Measurements from ENCODE around the gene CACNA2D3. TPM values are rescaled to one million over a fixed set of nuclear protein-coding genes. Genes with fewer than 3 reads are reported as not detected.
A peak's percentile ranks its signal among the peaks of the same experiment; 100 is the strongest.

The CACNA2D3 gene
- total RNA-seq, 1 experiment from 2014 or later: 2.0 TPM

DNA sequence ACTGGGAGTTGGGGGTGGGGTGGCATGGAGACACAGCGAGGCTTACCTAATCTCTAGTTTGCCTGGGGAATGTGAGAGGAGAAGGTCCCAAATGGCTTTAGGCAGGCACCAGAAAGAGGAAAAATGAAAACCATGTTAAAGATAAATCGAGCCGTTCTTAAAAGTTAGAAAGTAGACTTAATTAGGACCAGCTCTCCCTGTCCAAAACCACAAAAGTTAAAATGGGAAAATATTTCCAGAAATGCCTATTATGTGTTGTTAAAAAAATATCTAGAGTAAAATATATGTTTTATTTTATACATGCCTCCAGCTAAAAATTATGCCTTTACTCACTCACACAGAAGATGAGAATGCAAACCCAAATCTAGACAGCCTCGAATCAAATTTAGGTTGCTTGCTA, 755.4 kb downstream of the CACNA2D3 start:
- no peak for DNase-seq (ENCODE audit: low read depth)

DNA sequence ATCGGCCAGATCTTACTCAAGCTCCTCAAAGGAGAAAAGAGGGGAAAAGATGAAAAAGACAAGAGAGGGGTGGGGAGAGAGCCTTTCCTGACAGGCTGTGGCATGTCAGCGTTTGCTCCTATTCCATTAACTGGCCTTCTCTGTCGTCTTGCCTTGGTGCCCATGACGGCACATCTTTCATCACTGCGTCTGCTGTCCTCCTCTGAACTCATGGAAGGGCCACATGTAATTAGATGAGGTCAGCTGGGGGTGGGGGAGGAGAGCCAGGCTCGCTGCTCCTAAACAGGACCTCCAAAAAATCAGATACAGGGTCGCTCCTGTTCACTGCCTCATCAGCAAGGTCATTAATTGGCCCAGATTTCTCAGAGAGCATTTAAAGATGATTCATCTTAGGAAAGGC, 755.8 kb downstream of the CACNA2D3 start:
- no peak for DNase-seq (ENCODE audit: low read depth)

DNA sequence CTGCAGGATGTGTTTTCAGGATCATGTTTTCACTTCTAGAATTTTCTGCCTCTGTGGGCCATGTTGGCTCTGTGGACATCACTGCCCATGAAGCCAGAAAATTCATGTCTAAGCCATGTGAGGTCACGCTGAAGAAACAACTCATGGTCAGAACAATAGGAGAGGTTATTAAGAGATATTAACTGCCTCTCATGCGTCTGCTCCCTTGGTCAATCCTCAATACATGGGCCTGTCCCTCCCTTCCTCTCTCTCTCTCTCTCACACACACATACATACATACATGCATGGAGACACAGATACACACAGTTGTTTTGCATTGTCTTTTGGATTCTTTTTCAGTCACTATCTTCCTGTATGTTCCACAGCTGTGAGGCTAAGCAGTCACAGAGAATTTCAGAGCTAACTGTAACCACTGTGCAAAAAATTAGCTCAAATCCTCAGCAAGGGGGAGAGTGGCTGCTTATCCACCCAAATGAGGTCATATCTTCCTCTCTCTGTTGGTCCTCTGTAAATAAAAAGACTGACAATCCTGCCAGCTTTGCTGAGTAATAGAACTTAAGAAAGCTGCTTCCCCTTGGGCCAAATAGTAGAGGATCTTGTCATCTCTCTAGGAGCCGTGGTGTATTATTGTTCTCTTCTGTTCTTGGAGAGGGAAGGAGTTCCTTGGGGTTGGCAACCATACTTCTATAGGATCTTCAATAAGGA, 759.9 kb downstream of the CACNA2D3 start:
- peak; percentile 79 for DNase-seq (ENCODE audit: low read depth)

DNA sequence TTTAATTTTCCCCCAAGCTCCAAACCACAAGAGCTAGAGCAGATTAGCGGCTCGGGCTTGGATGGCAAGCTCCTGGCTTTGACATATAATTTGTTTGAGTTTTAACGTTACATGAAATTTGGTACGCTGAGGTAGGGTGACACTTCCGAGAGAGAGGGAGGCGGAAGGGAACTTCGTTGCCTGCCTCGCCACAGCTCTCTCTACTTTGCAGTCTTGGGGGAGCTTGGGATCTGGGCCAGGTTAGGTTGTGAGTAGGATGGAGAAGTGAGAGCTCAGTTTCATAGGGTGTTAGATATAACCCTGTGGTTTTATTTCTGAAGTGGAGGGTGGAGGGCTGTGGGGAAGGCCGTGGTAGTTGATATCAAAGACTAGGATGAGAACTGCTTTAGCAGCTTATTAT, 765.8 kb downstream of the CACNA2D3 start:
- no peak for DNase-seq (ENCODE audit: low read depth)

DNA sequence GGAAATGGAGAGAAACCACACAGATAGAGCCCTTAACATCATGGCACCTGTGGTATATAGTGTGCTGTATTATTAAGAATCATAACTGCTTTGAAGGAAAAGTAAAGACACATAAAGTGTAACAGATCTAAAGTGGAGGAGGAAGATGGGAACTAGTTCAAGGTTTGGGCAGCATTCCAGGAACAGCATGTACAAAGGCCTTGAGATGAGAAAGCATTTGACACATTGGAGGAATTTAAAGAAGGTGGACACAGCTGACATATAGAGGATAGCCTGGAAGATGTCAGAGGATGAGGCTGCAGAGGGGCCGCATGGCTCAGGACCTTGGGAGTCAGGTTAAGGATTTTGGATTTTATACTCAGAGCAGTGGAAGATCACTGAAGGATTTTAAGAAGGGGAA, 766.5 kb downstream of the CACNA2D3 start:
- no peak for DNase-seq (ENCODE audit: low read depth)

DNA sequence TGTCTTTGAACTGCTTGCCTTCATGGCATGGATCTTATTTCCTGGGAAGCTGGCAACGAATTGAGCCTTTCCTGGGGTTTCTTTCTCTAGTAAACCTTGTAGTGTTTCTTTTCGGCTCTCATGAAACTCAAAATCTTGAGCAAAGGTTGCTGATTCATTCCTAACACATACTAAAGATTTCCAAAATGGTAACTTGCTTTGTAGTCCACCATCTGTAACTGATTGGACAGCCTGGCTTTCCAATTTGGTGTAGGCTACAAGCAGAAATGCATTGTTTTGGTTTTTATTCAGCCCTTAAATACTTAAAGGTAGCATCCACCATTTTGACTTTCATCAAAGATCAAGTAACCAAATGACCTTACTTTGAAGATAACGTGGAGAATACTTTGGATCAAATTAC, 767.4 kb downstream of the CACNA2D3 start:
- DNase-seq (ENCODE audit: low read depth): no peak

DNA sequence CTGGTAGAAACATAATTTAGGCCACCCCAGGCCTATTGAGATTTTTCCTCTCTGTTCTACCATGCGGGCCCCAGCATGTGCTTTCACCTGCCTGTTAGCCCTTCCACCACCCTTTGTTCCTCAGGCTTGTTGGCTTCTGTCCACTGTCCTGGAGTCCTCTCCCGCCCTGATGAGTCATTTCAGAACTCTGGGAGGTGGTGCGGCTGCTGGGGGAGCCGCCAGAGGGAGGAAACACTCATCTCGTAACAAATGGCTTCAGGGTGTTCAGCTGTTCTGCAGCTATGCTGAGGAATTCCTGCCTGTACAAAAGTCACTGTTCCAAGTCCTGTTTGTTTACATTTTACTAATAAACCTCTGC, 769.2 kb downstream of the CACNA2D3 start:
- peak; percentile 96 for DNase-seq (ENCODE audit: low read depth)

DNA sequence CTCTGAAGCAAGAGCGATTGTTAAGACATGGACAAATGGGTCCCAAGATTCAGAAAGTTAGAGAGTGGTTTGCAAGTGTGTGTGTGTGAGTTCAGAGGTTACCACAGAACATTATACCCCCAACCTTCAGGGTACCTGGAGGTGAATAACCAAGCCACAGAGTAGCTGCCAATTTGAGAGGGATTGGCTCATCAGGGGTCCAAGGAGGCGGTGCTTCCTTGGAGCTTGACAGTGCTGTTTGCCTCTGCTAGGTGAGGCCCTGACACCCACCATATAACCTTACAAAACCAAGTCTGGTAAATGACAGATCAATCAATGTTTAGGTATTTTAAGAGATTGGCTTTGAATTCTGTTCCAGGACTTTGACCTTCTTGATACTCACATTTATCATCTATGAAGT, 769.8 kb downstream of the CACNA2D3 start:
- DNase-seq (ENCODE audit: low read depth): no peak

DNA sequence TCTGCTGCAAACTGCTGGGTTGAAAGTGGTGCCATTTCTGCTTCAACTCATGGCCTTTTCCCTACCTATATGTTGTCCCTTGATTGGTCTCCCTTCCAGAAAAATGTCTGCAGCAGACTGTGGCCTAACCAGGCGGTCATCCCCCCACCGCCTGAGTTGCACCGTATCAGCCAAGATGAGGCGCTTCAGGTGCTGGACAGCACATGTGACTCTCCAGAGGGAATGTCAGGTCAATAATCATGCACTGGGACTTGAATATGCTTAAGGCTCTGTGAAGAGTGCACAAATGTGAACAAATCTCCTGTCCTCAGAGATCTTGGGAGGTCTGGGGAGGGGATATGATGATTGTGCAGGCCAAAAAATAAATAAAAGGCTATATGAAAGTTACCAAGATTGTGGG, 773.3 kb downstream of the CACNA2D3 start:
- no peak for DNase-seq (ENCODE audit: low read depth)

DNA sequence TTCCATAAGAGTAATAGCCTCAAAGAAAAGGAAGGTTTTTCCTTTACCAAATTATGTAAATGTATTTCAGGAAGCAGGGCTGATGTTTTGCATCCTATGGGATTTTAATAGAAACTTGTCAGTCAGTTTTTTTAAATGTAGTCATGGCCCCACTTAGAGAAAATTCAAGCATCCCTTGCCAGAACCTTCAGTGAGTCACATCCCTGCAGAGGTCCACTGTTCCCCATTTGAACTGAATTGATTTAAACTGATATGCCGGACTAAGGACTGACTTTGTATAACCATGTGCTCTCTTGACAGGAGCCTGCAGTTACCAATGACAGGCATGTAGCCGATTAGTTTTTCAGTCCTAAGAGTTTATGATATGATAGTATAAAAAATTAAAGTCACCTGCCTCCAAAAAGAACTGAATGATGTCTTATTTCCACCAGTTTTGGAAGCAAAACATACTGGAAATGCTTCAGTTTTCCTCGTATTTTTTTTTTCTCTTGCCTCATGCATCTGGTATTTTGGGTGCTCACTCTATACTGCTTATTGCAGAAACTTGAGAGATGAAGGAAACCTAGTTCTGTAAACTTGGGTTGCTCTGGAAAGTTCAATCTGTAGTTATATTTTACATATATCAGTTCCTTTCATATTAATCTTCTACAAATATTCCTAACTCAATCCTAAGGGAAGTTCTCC, 774.8 kb downstream of the CACNA2D3 start:
- peak; percentile 62 for DNase-seq (ENCODE audit: low read depth)

DNA sequence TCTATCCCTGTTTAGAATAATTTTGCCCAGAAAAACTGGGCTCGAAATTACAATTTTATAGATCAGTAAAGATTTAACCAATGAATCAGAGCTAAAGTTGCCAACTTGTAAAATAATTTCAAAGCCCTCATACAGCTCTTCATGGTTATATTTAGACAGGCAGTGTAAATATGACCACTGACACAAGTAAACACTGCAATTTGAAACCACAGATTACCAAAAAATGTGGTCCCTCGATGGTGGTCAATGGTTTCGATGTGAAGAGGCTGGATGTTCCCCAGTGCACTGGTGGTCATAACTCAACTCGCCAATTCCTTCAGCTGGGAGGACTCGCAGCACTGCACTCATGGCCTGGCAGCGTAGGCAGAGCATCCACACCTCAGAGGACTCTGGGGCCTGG, 776.9 kb downstream of the CACNA2D3 start:
- no peak for DNase-seq (ENCODE audit: low read depth)

DNA sequence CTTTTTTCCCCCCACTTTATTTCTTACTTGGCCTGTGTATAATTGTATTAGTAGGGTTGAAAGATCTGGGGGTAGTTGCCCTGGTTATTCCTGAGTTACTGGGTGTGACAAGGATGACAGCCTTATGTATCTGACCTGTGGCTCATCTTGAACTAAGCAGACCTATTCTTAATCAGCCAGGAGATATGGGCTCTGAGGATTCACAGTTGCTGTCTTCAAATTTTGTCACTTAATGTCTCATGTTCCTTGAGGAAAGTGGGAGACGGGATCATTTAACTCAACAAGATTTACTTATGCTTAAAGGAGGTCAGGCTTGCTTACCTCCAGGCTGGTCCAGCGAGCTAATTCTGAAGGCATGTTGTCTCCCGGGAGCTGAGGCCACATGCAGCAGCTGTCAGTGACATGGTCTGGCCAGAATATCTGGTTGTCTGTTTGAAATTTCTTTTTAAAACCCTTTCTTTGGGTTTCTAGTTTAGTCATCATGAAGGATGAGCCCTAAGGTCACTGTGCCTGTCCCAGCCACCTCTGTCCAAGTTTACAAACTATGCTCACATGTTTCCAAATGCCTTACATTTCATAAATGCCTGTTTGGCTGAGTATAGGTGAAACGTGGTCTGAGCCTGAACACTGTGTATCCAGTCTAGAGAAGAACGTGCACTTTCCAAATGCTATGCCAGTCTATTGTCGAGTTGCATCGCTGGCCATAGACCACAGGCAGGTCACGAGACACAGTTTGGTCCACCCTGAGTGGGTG, 778.7 kb downstream of the CACNA2D3 start:
- DNase-seq (ENCODE audit: low read depth): no peak

DNA sequence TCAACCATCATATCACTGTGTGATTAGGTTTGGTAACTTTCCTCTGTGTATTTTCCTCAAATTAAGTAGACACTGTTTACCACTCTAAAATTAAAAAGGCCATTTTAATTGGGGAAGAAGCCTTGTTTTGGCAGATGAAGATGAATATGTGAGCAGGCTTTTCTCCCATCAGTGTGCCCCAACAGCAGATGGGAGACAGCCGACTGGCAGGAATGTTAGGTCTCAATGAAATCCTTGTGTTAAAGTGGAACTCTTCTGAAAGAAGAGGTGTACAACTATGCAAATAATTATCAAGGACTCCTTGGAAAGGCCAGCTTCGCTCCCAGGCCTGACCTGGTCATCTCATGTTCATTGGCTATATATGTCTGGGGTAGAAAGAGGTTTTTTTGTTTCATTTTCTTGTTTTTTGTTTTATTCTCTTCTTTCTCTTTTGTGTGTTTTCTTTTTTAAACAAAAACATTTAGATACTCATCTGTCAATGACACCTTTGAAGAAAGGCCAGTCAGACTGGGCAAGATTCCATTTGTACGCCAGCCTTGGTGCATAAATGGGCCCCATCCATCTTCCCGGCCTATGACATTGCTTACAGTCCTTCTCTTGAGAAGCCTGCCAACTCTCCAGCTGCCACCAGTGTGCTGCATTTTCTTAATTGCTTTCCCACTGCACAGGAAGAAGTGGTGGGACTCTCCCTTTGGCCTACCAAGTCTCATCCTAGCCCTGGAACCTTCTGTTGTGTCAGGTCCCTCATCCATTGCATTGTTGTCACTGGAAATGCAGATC, 779.7 kb downstream of the CACNA2D3 start:
- DNase-seq (ENCODE audit: low read depth): no peak

DNA sequence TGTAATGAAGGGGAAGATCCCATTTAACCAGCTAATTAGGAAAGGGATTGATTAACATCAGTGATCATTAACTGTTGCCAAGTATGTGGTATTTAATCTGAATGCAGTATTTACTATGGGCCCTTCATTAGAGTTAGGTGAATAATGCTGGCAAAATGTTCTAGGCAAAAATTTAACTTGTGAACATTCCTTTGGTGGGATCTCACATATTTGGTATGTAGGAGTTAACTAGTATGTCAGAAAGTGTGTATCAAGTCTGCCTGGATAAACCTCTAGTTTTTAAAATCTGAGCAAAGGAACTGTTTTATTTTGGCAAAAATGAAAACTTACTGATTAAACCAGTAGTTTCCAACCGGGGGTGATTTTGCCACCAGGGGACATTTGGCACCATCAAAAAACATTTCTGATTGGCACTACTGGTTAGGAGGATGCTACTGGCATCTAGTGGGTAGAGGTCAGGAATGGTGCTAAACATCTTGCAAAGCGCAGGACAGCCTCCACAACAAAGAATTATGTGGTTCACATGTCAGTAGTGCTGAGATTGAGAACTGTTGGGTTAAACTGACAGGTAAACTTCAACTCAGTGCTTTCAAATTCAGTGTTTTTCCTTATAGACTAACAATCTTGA, 783.0 kb downstream of the CACNA2D3 start:
- no peak for DNase-seq (ENCODE audit: low read depth)

DNA sequence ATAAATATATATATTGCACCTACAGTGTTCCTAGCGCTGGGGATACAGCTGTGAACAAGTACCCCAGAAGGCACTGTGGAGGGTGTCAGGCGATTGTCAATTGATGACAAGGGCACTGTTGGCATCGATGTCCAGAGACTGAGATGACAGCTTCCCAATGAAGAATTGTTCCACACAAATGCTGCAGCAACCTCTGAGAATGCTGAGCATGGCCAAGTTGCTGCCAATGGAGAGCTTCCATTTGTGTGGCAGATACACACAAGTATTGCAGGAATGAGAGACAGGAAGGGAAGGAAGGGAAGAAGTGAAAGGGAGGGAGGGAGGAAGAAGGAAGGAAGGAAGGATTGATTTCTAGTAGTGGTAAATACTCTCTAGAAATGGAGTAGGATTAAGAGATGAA, 783.6 kb downstream of the CACNA2D3 start:
- DNase-seq (ENCODE audit: low read depth): no peak

DNA sequence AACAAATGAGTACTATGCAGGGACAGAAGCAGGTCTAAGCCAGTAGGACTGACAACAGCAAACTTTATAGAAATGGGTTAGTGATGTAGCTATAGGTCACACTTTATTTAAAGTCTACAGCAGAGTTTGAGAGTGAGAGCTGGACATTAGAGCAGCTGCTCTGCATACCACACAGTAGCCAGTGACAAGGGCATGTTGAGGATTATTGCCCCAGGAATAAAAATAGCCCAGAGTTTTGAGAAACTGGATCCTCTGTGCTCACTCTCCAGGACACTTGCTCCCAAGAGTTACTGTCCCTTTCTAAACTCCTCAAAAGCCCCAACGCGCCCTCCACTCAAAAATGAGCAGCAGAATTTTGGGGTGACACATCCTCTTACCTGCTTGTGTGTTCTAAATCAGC, 784.4 kb downstream of the CACNA2D3 start:
- DNase-seq (ENCODE audit: low read depth): no peak

DNA sequence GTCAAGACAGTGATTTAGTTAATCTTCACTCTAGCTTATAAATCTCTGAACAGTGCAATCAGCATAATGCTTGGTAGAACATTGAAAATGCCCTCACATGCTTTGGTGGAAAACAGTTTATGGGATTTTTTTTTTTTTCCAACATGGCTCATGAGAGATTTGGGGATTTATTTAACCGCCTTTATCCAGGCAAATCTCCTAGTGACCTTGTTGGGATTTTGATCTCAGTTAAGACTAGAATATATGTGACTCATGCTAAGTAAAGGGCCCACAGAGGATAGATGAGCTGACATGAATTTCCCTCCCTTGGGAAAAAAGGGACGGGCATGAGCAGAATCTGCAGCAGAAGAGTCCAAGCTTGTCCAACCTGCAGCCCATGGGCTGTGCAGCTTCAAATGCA, 786.8 kb downstream of the CACNA2D3 start:
- DNase-seq (ENCODE audit: low read depth): no peak

DNA sequence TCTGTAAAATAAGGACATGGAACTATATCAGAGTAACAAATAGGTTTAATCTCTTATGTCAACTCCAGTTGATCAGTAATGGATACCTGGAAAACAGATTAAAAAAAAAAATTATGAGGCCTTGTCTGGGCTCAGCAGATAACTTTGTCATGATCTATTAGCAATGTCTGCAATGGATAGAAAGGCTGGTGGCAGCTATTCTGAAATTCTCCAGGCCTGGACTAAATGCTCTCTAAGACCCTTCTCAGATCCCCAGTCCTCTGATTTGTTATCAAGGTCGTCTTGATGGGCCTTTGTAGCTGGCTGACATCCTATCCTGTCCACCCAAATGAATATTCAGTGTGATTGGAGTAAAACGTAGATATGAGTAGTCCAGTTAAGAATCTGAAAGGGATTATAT, 791.8 kb downstream of the CACNA2D3 start:
- no peak for DNase-seq (ENCODE audit: low read depth)

DNA sequence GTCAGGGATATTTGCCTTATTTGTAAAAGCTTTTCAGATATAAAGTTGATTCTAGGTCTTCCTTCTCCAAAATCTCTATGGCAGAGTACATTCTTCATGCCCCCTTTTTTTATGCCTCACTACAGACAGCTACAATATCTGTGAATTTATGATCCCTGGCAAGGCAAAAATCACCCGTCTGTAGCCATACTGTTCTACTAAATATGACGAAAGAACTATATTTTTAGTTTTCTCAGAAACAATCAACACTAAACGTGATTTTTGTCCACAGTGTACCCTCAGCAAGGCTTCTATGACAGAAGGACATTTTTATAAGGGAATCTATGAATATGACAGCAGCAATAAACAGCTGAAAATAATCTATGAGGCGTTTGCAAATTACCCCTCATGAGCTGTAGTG, 792.8 kb downstream of the CACNA2D3 start:
- DNase-seq (ENCODE audit: low read depth): no peak

DNA sequence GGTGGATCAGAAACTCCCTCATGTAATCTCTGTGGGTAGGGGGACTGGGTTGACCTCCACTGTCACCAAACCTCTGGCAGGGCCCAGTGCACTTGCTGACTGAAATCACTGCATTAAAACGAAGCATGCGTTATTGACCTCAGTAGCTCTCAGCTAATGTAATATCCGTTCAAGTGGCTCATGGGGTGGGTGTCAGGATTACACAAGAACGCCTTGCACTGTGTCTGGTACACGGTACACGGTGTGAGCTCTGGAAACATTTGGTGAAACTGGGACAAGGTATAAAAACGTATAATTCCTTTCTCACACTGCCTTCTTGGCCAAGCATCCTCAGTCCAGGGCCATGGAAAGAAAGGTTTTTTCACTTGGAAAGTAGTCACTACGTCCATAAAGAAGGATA, 793.6 kb downstream of the CACNA2D3 start:
- DNase-seq (ENCODE audit: low read depth): no peak

DNA sequence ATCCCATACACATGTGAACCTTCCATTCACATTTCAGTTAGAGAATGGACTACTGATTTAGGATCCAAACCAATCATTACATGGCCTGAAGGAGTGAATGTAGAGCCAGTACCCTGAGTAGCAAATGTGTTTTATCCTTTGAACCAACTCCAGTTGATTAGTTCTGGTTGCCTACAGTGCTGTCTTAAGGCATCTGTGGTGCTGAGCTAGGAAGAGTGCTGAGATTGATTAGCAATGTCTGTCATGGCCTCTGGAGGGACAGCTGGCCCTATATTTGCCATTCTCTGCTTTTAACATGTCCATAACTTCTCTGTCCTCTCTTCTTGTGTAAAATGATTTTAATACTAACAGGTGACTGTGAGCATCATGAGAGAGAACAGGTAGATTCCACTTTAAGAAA, 794.4 kb downstream of the CACNA2D3 start:
- DNase-seq (ENCODE audit: low read depth): no peak

DNA sequence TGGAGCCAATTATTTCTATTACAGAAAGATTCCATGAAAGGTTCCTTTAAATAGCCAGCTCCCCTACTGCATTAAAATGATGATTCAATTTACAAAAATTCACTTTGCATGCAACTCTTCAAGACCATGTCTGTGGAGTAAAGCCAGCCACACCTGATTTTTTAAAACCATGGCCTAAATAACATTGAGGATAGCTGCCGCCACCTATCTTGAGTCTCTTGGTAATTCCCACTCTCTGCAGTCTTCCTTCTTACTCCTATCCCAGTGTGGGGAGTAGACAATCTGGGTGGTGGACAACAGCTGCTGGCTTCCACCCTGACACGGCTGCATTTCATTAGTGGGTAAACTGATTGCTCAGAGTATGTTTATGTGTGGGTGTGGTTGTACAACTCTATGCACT, 794.8 kb downstream of the CACNA2D3 start:
- DNase-seq (ENCODE audit: low read depth): no peak
